ENCODE measurements around the gene PCP2. TPM values are rescaled to one million over a fixed set of nuclear protein-coding genes. Genes with fewer than 3 reads are reported as not detected.

The PCP2 gene
- total RNA-seq, 1 experiment from 2014 or later, result not detected

GRCh38 chr19:7676376-7676775, 42.9 kb upstream of the PCP2 start:
- no peak overlapping the region for H4K5ac ChIP-seq (ENCODE audit: insufficient read length, low read depth, low read length)
- no peak overlapping the region for H3K4ac ChIP-seq (ENCODE audit: low read depth, low read length)
- H3K27me3 ChIP-seq (ENCODE audit: insufficient read depth, low read length), result no peaks in the 10 kb centered on the region; the same call in 1 of the 2 replicates
- no peak overlapping the region for H2BK12ac ChIP-seq (ENCODE audit: insufficient read length, low read depth, low read length)
- Mint-ChIP-seq H3K9me3 (peaks cover 0 to 4% of the 10 kb centered on the region in 2 experiments; a peak in 3 of 5 replicates), H3K36me3 (ENCODE audit: insufficient read depth in 1 of 3, low read depth in 3 of 3) (no peaks in the 10 kb centered on the region), H3K4me1 (peaks cover 8 to 16% of the 10 kb centered on the region in 2 experiments), H3K27ac (no peak overlapping the region), H3K4me3 (no peak overlapping the region), H3K27me3 (ENCODE audit: low read depth) (peaks cover 75% of the 10 kb centered on the region)
- no peak overlapping the region for H3K18ac ChIP-seq (ENCODE audit: insufficient read length, low read depth, low read length)
- no peak overlapping the region for H3K9ac ChIP-seq (ENCODE audit: extremely low read depth, insufficient read length, low read length)
- no peak overlapping the region for H3K14ac ChIP-seq (ENCODE audit: insufficient read depth, low read length)
- H2AFZ ChIP-seq (ENCODE audit: low read length), result no peak overlapping the region
- no peak overlapping the region for H2BK20ac ChIP-seq (ENCODE audit: low read depth, low read length, poor library complexity, severe bottlenecking)
- peaks cover 5% of the 10 kb centered on the region for H3K23me2 ChIP-seq (ENCODE audit: insufficient read length, low read depth, low read length, poor library complexity, severe bottlenecking)
- DNase-seq, result no peak
- H2BK120ac ChIP-seq (ENCODE audit: low read depth, low read length, poor library complexity, severe bottlenecking), result no peak overlapping the region
- no peak overlapping the region for H3K56ac ChIP-seq (ENCODE audit: insufficient read length, low read depth, low read length)
- H3K4me1 ChIP-seq (ENCODE audit: insufficient read depth, low read length), result no peaks in the 10 kb centered on the region
- H2BK5ac ChIP-seq (ENCODE audit: insufficient read length, low read length), result no peak overlapping the region
- H3K79me2 ChIP-seq (ENCODE audit: insufficient read depth, low read length), result no peaks in the 10 kb centered on the region
- no peak overlapping the region for H3K4me2 ChIP-seq (ENCODE audit: insufficient read depth, insufficient read length, low read length)
- no peaks in the 10 kb centered on the region for H3K9me3 ChIP-seq (ENCODE audit: control insufficient read depth, low read depth, low read length)
- no peak overlapping the region for H2BK15ac ChIP-seq (ENCODE audit: low read depth, low read length)
- H4K8ac ChIP-seq (replicated peaks; ENCODE audit: insufficient read length, low read depth, low read length), result no peak overlapping the region
- H3K79me1 ChIP-seq (ENCODE audit: insufficient read depth, low read depth, low read length, poor library complexity, severe bottlenecking), result no peaks in the 10 kb centered on the region
- H3K27ac ChIP-seq (ENCODE audit: insufficient read length, low read depth, low read length), result no peak overlapping the region
- no peak overlapping the region for H3T11ph ChIP-seq (ENCODE audit: low read length)
- no CpG with 5 or more reads among the region's 7 CpGs for whole genome bisulfite sequencing (ENCODE audit: extremely low coverage, insufficient read length, low lambda C conversion rate)
- H4K91ac ChIP-seq (ENCODE audit: insufficient read length, low read depth, low read length), result no peak overlapping the region
- TF ChIP-seq, protein P1, sequence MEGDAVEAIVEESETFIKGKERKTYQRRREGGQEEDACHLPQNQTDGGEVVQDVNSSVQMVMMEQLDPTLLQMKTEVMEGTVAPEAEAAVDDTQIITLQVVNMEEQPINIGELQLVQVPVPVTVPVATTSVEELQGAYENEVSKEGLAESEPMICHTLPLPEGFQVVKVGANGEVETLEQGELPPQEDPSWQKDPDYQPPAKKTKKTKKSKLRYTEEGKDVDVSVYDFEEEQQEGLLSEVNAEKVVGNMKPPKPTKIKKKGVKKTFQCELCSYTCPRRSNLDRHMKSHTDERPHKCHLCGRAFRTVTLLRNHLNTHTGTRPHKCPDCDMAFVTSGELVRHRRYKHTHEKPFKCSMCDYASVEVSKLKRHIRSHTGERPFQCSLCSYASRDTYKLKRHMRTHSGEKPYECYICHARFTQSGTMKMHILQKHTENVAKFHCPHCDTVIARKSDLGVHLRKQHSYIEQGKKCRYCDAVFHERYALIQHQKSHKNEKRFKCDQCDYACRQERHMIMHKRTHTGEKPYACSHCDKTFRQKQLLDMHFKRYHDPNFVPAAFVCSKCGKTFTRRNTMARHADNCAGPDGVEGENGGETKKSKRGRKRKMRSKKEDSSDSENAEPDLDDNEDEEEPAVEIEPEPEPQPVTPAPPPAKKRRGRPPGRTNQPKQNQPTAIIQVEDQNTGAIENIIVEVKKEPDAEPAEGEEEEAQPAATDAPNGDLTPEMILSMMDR (conservative IDR thresholded peaks at IDR 0.05), result no peak
- no peaks in the 10 kb centered on the region for H4K20me1 ChIP-seq (ENCODE audit: control insufficient read depth, insufficient read depth, insufficient read length)
- H2AK5ac ChIP-seq (ENCODE audit: insufficient read length, low read length), result no peak overlapping the region
- no peak overlapping the region for H3K23ac ChIP-seq (ENCODE audit: insufficient read length, low read depth, low read length)
